ENCODE measurements around the gene NMU. TPM values are rescaled to one million over a fixed set of nuclear protein-coding genes. Genes with fewer than 3 reads are reported as not detected.

The NMU gene
- polyA plus RNA-seq, 2 of the 4 experiments (the other 2 are of a cell fraction), result 0.13 to 0.45 TPM

DNA sequence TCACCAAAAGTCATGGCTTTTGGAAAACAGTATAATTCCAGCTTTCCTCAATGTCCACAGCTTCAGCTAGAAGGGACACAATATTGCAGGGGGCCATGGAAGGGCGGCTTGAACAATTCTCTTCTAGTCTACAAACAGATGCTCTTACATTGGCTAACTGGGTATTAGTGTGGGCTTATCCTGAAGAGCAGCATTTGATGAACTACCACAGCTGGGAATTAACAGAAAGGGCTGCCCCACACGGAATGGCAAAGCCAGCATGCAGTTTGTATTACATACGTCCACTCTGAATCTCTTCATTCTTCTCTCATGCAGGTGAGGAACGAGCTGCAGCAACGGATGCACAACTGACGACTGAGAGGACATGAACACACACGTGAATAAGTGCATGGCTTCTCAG, 31.1 kb downstream of the NMU start:
- ATAC-seq, result no peak
- DNase-seq (ENCODE audit: low read depth in 1 of 2, low spot score in 1 of 2), result no peak
- WGBS (ENCODE audit: missing lambda C conversion rate), result 54% methylated on average over 7 of the region's 7 CpGs
- Histone ChIP-seq H3K9me3 (no peaks in the 10 kb centered on the region), H3K4me2 (no peak overlapping the region), H3K4me3 (no peak overlapping the region), H3K4me1 (no peaks in the 10 kb centered on the region), H3K27ac (no peak overlapping the region)
- ChIA-PET POLR2A (no interaction called here), CTCF (no interaction called here)
- TF ChIP-seq KDM5A (IDR thresholded peaks at IDR 0.05) (no peak), POLR2AphosphoS2 (conservative IDR thresholded peaks at IDR 0.05; ENCODE audit: low read length) (no peak), HEYL (CRISPR knock-in tag; IDR thresholded peaks at IDR 0.05) (no peak), MAFK (IDR thresholded peaks at IDR 0.05; ENCODE audit: partially characterized antibody) (no peak), CTCF (IDR thresholded peaks at IDR 0.05) (no peak), FOXS1 (CRISPR knock-in tag; IDR thresholded peaks at IDR 0.05) (no peak), HOXB5 (CRISPR knock-in tag; IDR thresholded peaks at IDR 0.05) (no peak), CBX8 (IDR thresholded peaks at IDR 0.05) (no peak), MYC (IDR thresholded peaks at IDR 0.05; ENCODE audit: borderline replicate concordance, low read length) (no peak), CHD4 (IDR thresholded peaks at IDR 0.05; ENCODE audit: borderline replicate concordance) (no peak), ZNF302 (CRISPR knock-in tag; IDR thresholded peaks at IDR 0.05) (no peak)
- no peak for FAIRE-seq

DNA sequence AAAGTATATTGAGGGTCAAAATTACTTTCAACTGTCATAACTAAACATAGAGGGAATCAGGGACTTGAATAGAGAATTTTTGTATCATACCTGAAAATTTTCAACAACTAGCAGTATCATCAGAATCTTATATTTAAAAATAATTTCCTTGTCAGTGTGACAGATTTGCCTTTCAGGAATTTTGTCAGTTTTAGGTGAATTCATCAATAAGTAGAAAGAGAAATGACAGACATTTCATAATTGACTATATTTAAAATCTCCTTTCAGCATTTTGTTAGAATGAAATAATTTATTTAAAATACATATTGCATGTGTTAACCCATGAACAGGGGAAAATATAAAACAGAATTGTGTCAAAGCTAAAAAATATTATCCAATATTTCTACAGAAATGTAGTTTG, 35.5 kb downstream of the NMU start:
- FAIRE-seq (no peak), ATAC-seq (no peak), DNase-seq (ENCODE audit: low read depth in 1 of 2, low spot score in 1 of 2) (no peak)
- no peak overlapping the region for H3K27ac ChIP-seq
- no peak overlapping the region for H3K4me3 ChIP-seq
- ChIA-PET CTCF (no interaction called here), POLR2A (no interaction called here)
- H3K4me2 ChIP-seq, result no peak overlapping the region
- TF ChIP-seq BHLHE40 (IDR thresholded peaks at IDR 0.05; ENCODE audit: low read depth, low read length) (no peak), MAZ (IDR thresholded peaks at IDR 0.05; ENCODE audit: borderline replicate concordance, low read depth, low read length) (no peak), HOXB5 (CRISPR knock-in tag; IDR thresholded peaks at IDR 0.05) (no peak), HDAC2 (IDR thresholded peaks at IDR 0.05) (no peak)
- H3K9me3 ChIP-seq, result no peaks in the 10 kb centered on the region
- H3K4me1 ChIP-seq, result no peaks in the 10 kb centered on the region

DNA sequence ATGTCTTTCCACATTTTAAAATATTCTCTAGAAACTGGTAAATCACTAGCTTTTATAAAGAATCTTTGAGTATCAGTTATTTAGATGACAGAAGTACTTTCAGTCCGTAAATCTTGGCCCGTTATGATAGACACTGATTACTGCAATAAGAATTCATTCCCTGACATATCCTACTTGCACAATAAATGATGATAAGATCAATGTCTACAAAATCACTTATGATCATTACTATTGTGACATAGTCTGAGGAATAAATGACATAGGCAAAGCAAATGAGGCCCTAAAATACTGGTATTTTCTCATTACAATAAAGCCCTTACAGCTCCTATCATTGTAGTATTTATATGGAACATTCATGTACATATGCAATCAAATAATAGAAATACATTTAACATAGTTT, 37.5 kb downstream of the NMU start:
- TF ChIP-seq FOXS1 (CRISPR knock-in tag; IDR thresholded peaks at IDR 0.05) (no peak), JUN (IDR thresholded peaks at IDR 0.05) (no peak), TFCP2L1 (CRISPR knock-in tag; IDR thresholded peaks at IDR 0.05) (no peak), FOSB (CRISPR knock-in tag; IDR thresholded peaks at IDR 0.05) (no peak), RCOR1 (IDR thresholded peaks at IDR 0.05; ENCODE audit: low read depth, low read length) (no peak), USF2 (IDR thresholded peaks at IDR 0.05) (no peak), SREBF2 (IDR thresholded peaks at IDR 0.05) (no peak), NPAS2 (CRISPR knock-in tag; IDR thresholded peaks at IDR 0.05; ENCODE audit: borderline replicate concordance) (no peak), TP53 (CRISPR knock-in tag; IDR thresholded peaks at IDR 0.05) (no peak)
- TF ChIP-seq, protein P1, sequence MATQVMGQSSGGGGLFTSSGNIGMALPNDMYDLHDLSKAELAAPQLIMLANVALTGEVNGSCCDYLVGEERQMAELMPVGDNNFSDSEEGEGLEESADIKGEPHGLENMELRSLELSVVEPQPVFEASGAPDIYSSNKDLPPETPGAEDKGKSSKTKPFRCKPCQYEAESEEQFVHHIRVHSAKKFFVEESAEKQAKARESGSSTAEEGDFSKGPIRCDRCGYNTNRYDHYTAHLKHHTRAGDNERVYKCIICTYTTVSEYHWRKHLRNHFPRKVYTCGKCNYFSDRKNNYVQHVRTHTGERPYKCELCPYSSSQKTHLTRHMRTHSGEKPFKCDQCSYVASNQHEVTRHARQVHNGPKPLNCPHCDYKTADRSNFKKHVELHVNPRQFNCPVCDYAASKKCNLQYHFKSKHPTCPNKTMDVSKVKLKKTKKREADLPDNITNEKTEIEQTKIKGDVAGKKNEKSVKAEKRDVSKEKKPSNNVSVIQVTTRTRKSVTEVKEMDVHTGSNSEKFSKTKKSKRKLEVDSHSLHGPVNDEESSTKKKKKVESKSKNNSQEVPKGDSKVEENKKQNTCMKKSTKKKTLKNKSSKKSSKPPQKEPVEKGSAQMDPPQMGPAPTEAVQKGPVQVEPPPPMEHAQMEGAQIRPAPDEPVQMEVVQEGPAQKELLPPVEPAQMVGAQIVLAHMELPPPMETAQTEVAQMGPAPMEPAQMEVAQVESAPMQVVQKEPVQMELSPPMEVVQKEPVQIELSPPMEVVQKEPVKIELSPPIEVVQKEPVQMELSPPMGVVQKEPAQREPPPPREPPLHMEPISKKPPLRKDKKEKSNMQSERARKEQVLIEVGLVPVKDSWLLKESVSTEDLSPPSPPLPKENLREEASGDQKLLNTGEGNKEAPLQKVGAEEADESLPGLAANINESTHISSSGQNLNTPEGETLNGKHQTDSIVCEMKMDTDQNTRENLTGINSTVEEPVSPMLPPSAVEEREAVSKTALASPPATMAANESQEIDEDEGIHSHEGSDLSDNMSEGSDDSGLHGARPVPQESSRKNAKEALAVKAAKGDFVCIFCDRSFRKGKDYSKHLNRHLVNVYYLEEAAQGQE (IDR thresholded peaks at IDR 0.05), result no peak
- no peaks in the 10 kb centered on the region for H3K4me1 ChIP-seq
- no peak overlapping the region for H3K27ac ChIP-seq
- DNase-seq (ENCODE audit: low read depth in 1 of 2, low spot score in 1 of 2), result no peak
- no peak for ATAC-seq
- ChIA-PET CTCF (interaction anchor here (0.7 kb wide), 1 partner anchor 25 kb away, joined by 3 read pairs; no protein-coding TSS in a partner anchor), POLR2A (no interaction called here)
- no peak overlapping the region for H3K4me2 ChIP-seq
- no peak for FAIRE-seq
- 86% methylated on average over 2 of the region's 2 CpGs for WGBS (ENCODE audit: missing lambda C conversion rate)
- no peaks in the 10 kb centered on the region for H3K9me3 ChIP-seq
- H3K4me3 ChIP-seq, result no peak overlapping the region

Measured in A549 (cell line).